Measurements from ENCODE around the gene KIAA1549. TPM values are rescaled to one million over a fixed set of nuclear protein-coding genes. Genes with fewer than 3 reads are reported as not detected.
"Not testable (repeated sequence)": the region's sequence is repeated elsewhere in the genome, so short reads cannot be mapped to it uniquely, and the experiment has no call there.

KIAA1549 gene
- polyA plus RNA-seq, 6 donors from 2014 or later: 0.05 TPM; not detected in 5

GRCh38 chr7:138982204-138982623 is 1.0 kb upstream of the KIAA1549 start:
- DNase-seq (no peak), ATAC-seq (ENCODE audit: low read depth in 2 of 2) (no peak)
- no peaks in the 10 kb centered on the region for H3K36me3 Mint-ChIP-seq
- peaks cover 9 to 16% (median 15%) of the 10 kb centered on the region in 3 donors for H3K4me1 Mint-ChIP-seq
- H3K27me3 Mint-ChIP-seq: peaks cover 35 to 54% (median 47%) of the 10 kb centered on the region in 3 donors
- H3K9me3 Mint-ChIP-seq: peaks cover 0 to 3% (median 0%) of the 10 kb centered on the region in 7 donors
- peak overlapping the region in 3 of 6 donors; percentile 30 to 66 (median 62) for H3K27ac Mint-ChIP-seq
- H3K4me3 Mint-ChIP-seq: peak overlapping the region; percentile 65 to 91 (median 76)

GRCh38 chr7:138980563-138981291 is 462 bp downstream of the KIAA1549 start:
- Mint-ChIP-seq H3K27ac (peak overlapping the region in 4 of 6 donors; percentile 30 to 91 (median 56)), H3K4me3 (peak overlapping the region; percentile 91 to 96 (median 94)), H3K36me3 (no peaks in the 10 kb centered on the region), H3K27me3 (peaks cover 30 to 48% (median 39%) of the 10 kb centered on the region in 3 donors), H3K4me1 (peaks cover 9 to 16% (median 15%) of the 10 kb centered on the region in 3 donors), H3K9me3 (no peaks in the 10 kb centered on the region)
- ATAC-seq (ENCODE audit: low read depth in 2 of 2) (peak; percentile 41 to 42), DNase-seq (peak; percentile 12)

- ATAC-seq (ENCODE audit: low read depth in 2 of 2) (no peak), DNase-seq (no peak)
- Mint-ChIP-seq H3K4me1 (peaks cover 9 to 16% (median 15%) of the 10 kb centered on the region in 3 donors), H3K9me3 (no peaks in the 10 kb centered on the region), H3K36me3 (no peaks in the 10 kb centered on the region), H3K27me3 (peaks cover 34 to 47% (median 43%) of the 10 kb centered on the region in 3 donors), H3K4me3 (peak overlapping the region; percentile 91 to 96 (median 94)), H3K27ac (peak overlapping the region in 1 of 6 donors; percentile 91)
Measured at GRCh38 chr7:138979988-138980562, 1.1 kb downstream of the KIAA1549 start.

- ATAC-seq (ENCODE audit: low read depth in 2 of 2) (peak; percentile 38 to 39), DNase-seq (no peak)
- peaks cover 37 to 48% (median 47%) of the 10 kb centered on the region in 3 donors for H3K27me3 Mint-ChIP-seq
- H3K36me3 Mint-ChIP-seq: no peaks in the 10 kb centered on the region
- H3K9me3 Mint-ChIP-seq: no peaks in the 10 kb centered on the region
- H3K27ac Mint-ChIP-seq: no peak overlapping the region
- H3K4me3 Mint-ChIP-seq: peak overlapping the region in 6 of 8 donors; percentile 0 to 96 (median 52)
- peaks cover 9 to 16% (median 15%) of the 10 kb centered on the region in 3 donors for H3K4me1 Mint-ChIP-seq
Measured at GRCh38 chr7:138979226-138979979, 1.8 kb downstream of the KIAA1549 start.

- H3K27ac Mint-ChIP-seq: no peak overlapping the region
Measured at GRCh38 chr7:138978541-138979184, 2.5 kb downstream of the KIAA1549 start.

GRCh38 chr7:138976161-138976560 is 5.0 kb downstream of the KIAA1549 start:
- not testable (repeated sequence) for DNase-seq; H3K27ac Mint-ChIP-seq; ATAC-seq (ENCODE audit: low read depth in 2 of 2); H3K9me3 Mint-ChIP-seq; H3K4me3 Mint-ChIP-seq; H3K36me3 Mint-ChIP-seq
- Mint-ChIP-seq H3K4me1 (peaks cover 9 to 11% (median 9%) of the 10 kb centered on the region in 3 donors), H3K27me3 (peaks cover 30 to 60% (median 38%) of the 10 kb centered on the region in 3 donors)

More at GRCh38 chr7:138978541-138979184, 2.5 kb downstream of the KIAA1549 start:
- no peak for DNase-seq
- ATAC-seq (ENCODE audit: low read depth in 2 of 2): no peak
- Mint-ChIP-seq H3K36me3 (no peaks in the 10 kb centered on the region), H3K27me3 (peaks cover 41 to 49% (median 47%) of the 10 kb centered on the region in 3 donors), H3K4me3 (peak overlapping the region in 1 of 8 donors; percentile 66), H3K4me1 (peaks cover 9 to 16% (median 15%) of the 10 kb centered on the region in 3 donors), H3K9me3 (no peaks in the 10 kb centered on the region)

GRCh38 chr7:138975343-138976104 is 5.7 kb downstream of the KIAA1549 start:
- peaks cover 27 to 62% (median 35%) of the 10 kb centered on the region in 3 donors for H3K27me3 Mint-ChIP-seq
- H3K36me3 Mint-ChIP-seq: no peaks in the 10 kb centered on the region
- peaks cover 0 to 4% (median 0%) of the 10 kb centered on the region in 7 donors for H3K9me3 Mint-ChIP-seq
- H3K4me3 Mint-ChIP-seq: no peak overlapping the region
- DNase-seq: no peak
- no peak overlapping the region for H3K27ac Mint-ChIP-seq
- H3K4me1 Mint-ChIP-seq: peaks cover 6 to 8% (median 6%) of the 10 kb centered on the region in 3 donors
- ATAC-seq (ENCODE audit: low read depth in 2 of 2): no peak

GRCh38 chr7:138974675-138975292 is 6.4 kb downstream of the KIAA1549 start:
- no peaks in the 10 kb centered on the region for H3K36me3 Mint-ChIP-seq
- ATAC-seq (ENCODE audit: low read depth in 2 of 2): no peak
- DNase-seq: no peak
- peaks cover 0 to 4% (median 0%) of the 10 kb centered on the region in 7 donors for H3K9me3 Mint-ChIP-seq
- no peak overlapping the region for H3K27ac Mint-ChIP-seq
- H3K4me1 Mint-ChIP-seq: peaks cover 0 to 3% (median 0%) of the 10 kb centered on the region in 3 donors
- no peak overlapping the region for H3K4me3 Mint-ChIP-seq
- peaks cover 22 to 55% (median 27%) of the 10 kb centered on the region in 3 donors for H3K27me3 Mint-ChIP-seq

GRCh38 chr7:138974103-138974502 is 7.1 kb downstream of the KIAA1549 start:
- Mint-ChIP-seq H3K27ac (no peak overlapping the region), H3K4me1 (peaks cover 0 to 3% (median 0%) of the 10 kb centered on the region in 3 donors), H3K27me3 (peaks cover 18 to 48% (median 21%) of the 10 kb centered on the region in 3 donors), H3K36me3 (no peaks in the 10 kb centered on the region), H3K4me3 (no peak overlapping the region), H3K9me3 (peaks cover 0 to 4% (median 0%) of the 10 kb centered on the region in 7 donors)
- no peak for ATAC-seq (ENCODE audit: low read depth in 2 of 2)
- no peak for DNase-seq

GRCh38 chr7:138970952-138971351 is 10.2 kb downstream of the KIAA1549 start:
- ATAC-seq (ENCODE audit: low read depth in 2 of 2): no peak
- H3K27me3 Mint-ChIP-seq: peaks cover 7 to 40% (median 10%) of the 10 kb centered on the region in 3 donors
- no peak for DNase-seq
- H3K36me3 Mint-ChIP-seq: no peaks in the 10 kb centered on the region
- peak overlapping the region in 3 of 6 donors; percentile 12 to 41 (median 13) for H3K27ac Mint-ChIP-seq
- H3K4me1 Mint-ChIP-seq: peaks cover 0 to 3% (median 0%) of the 10 kb centered on the region in 3 donors
- no peak overlapping the region for H3K4me3 Mint-ChIP-seq
- peaks cover 0 to 4% (median 0%) of the 10 kb centered on the region in 7 donors for H3K9me3 Mint-ChIP-seq

- Mint-ChIP-seq H3K27me3 (peaks cover 7 to 39% (median 10%) of the 10 kb centered on the region in 3 donors), H3K27ac (peak overlapping the region in 3 of 6 donors; percentile 12 to 41 (median 13)), H3K4me1 (peaks cover 0 to 3% (median 0%) of the 10 kb centered on the region in 3 donors), H3K9me3 (peaks cover 0 to 4% (median 0%) of the 10 kb centered on the region in 7 donors), H3K36me3 (no peaks in the 10 kb centered on the region), H3K4me3 (no peak overlapping the region)
- no peak for ATAC-seq (ENCODE audit: low read depth in 2 of 2)
- DNase-seq: no peak
Measured at GRCh38 chr7:138970446-138970845, 10.7 kb downstream of the KIAA1549 start.

- H3K4me1 Mint-ChIP-seq: peaks cover 0 to 4% (median 0%) of the 10 kb centered on the region in 3 donors
- no peak for ATAC-seq (ENCODE audit: low read depth in 2 of 2)
- H3K9me3 Mint-ChIP-seq: peaks cover 0 to 2% (median 0%) of the 10 kb centered on the region in 7 donors
- no peak overlapping the region for H3K4me3 Mint-ChIP-seq
- DNase-seq: no peak
- H3K36me3 Mint-ChIP-seq: no peaks in the 10 kb centered on the region
- no peak overlapping the region for H3K27ac Mint-ChIP-seq
- H3K27me3 Mint-ChIP-seq: peaks cover 13 to 32% (median 18%) of the 10 kb centered on the region in 3 donors
Measured at GRCh38 chr7:138967159-138967558, 14.0 kb downstream of the KIAA1549 start.
